Measurements from ENCODE around the gene PTPRH.

- TF ChIP-seq CTCF (IDR thresholded peaks at IDR 0.05; ENCODE audit: insufficient read depth, low read depth, low read length): no peak
- no peak for TF ChIP-seq EZH2 (IDR thresholded peaks at IDR 0.05; ENCODE audit: insufficient read depth, low read length)
Measured at GRCh38 chr19:55189403-55189835, 19.9 kb downstream of the PTPRH start.

Measured in astrocyte (in vitro differentiated cells and primary cell).